GM18868 (cell line): ENCODE measurements around the gene TAS2R9.
"Not testable (repeated sequence)": the region's sequence is repeated elsewhere in the genome, so short reads cannot be mapped to it uniquely, and the experiment has no call there.

Source experiments
- ATAC-seq: cut with Tn5 transposase; IDR thresholded peaks from one replicate; pipeline ENCODE4 v1.9.1; 2021; ENCODE audit warnings: mild to moderate bottlenecking, moderate library complexity; ENCODE audit not compliant: unreplicated experiment

Gene TAS2R9, protein sequence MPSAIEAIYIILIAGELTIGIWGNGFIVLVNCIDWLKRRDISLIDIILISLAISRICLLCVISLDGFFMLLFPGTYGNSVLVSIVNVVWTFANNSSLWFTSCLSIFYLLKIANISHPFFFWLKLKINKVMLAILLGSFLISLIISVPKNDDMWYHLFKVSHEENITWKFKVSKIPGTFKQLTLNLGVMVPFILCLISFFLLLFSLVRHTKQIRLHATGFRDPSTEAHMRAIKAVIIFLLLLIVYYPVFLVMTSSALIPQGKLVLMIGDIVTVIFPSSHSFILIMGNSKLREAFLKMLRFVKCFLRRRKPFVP

DNA sequence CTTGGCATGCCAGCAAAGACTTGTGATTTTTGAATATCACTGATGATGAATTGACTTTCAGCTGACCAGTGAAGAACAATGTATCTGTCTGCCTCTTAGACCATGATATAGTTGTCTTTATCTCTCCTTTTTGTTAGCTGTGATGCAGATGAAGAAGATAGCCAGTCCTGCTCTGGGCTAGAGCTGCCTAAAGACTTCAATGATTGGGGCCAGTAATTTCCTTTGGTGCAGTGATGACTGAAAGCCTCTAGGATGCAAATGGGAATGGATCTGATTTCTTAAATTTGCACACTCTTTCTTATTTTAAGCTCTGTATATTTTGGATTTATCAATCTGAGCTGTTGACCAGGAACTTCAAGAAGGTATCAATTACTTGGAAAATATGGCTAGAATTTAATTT lies at the start of gene TAS2R9:
TAS2R9 (minus strand) TSS at position 101 of the 400 bp plus-strand sequence; CDS start at position 8, 93 bp downstream.
- no peak for ATAC-seq

DNA sequence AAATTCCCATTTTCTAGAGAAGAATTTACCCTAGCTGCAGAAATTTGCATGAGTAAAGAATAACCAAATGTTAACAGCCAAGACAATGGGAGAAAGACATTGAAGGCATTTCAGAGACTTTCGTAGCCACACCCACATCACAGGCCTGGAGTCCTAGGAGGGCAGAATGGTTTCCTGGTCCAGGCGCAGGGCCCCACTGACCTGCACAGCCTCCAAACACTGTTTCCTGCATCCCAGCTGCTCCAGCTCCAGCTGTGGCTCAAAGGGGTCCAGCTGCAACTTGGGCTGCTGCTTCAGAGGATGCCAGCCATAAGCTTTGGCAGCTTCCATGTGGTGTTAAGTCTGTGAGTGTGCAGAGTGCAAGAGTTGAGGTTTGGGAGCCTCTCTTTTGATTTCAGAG lies 45.8 kb upstream of the TAS2R9 start:
- no peak for ATAC-seq

DNA sequence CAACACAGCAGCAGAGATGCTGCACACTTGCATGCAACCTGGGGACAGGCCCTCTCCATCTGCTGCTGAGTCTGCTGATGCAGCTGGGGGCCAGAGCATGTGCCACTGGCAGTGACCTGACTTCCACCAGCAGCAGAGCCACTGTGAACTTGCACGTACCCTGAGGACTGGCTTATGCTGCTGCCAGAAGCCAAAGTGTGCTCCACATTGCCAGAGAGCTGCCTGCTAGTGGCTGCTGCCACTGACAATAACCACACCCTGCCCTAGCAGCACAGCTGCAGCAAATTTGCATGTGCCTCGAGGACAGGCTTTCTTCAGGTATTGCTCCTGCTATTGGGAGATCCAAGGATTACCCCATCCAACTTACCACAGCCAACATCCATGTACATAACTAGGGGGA lies 43.8 kb upstream of the TAS2R9 start:
- ATAC-seq = no peak

DNA sequence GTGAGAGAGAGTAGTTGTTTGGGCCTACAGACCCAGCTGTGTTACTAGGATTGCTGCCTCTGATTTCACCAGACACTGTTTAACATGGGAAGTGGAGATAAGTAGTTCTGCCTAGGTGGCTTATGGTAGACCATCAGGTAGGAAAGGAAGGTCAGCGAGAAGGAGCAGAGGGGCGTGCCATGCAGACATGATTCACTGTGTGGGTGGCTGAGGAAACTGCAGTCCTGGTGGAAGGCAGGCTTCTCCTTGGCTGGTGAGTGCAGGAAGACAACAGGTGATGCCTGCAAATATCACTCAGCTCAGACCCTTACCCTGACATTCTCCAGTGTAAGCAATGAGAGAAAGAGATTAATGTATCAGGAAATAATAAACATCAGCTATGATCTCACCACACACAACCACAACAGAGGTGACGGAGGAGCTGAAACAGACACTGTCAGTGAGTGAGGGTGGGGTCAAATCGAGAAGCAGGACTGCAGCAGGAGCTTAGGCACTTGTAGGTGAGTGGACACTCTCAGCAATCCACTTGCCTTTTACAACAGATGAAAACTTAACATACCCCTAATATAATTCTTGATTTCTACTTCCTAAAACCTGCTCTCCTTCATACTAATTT lies 41.4 kb upstream of the TAS2R9 start:
- no peak for ATAC-seq

DNA sequence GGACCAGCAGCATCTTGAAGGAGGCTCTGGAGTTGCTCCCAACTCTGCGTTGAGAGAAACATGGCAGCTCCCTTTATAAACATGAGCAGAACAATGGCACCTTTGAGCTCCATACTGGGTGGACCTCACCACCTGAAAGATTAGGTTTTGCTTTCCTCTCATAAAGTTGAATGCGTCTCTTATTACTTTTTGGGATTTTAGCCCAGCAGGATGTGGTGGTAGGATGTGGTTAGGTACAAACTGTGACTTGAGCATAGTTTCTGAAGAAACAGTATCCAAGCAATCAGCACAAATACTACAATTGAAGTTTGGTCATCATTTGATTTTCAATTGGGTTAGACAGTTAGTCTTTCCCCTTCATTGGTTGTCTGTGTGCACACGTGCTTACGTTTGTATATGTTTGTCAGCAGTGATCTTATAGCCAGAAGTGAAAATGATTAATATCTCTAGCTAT lies 39.5 kb upstream of the TAS2R9 start, which contains the start of gene PRR4:
PRR4 (minus strand) TSS at position 51 of the 454 bp plus-strand sequence; CDS start at position 13, 38 bp downstream.
- no peak for ATAC-seq

DNA sequence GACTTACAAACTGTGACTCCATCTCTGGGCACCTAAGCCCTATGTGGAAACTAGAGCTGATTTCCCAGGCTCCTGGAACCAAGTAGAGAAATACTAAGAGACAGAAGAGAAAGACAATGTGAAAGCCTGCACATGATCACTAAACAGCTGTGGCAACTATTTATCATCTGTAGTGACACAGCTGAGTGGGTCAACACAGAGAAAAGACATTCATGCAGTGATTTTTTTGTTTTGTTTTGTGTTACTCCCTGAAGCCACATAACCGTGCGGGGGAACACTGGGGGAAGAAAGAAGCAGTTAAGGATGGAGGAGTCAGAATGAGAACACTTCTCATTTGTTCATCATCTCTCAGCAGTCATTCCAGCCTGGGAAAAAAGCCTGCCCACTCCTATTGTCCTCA lies 37.8 kb upstream of the TAS2R9 start:
- ATAC-seq = no peak

DNA sequence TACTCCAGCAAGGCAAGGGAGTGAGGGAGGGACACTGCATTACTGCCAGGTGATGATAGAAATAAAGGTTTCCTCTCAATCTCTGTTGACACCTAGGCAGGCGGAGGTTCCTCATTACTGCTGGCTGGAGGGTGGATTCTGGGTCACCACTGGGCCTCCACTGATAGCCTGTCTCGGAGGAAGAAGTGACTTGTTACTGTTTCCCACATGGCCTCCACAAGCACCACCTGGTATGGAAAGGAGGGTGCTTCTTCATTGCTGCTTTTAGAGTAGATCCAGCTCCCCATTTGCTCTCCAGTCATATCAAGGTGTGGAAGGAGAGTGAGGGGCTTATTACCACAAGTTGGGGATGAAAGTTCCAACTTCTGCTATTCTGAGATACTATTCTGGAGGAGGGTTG lies 32.9 kb upstream of the TAS2R9 start:
- ATAC-seq = no peak

DNA sequence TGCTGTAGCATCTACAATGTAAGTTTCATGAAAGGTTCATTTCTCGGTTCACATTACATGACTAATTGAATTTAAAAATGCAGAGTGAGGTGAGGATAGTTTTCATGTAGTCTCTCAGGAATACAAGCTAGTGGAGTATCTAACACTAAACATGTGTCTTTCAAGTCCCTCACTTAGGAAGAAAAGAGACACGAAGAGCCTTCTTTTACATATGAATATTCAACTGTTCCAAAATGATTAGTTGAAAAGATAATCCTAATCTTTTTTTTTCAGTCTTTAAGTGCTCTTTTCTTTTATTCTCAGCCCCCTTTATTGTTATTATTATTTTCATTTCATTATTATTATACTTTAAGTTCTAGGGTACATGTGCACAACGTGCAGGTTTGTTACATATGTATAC lies 28.5 kb upstream of the TAS2R9 start:
- ATAC-seq = no peak

DNA sequence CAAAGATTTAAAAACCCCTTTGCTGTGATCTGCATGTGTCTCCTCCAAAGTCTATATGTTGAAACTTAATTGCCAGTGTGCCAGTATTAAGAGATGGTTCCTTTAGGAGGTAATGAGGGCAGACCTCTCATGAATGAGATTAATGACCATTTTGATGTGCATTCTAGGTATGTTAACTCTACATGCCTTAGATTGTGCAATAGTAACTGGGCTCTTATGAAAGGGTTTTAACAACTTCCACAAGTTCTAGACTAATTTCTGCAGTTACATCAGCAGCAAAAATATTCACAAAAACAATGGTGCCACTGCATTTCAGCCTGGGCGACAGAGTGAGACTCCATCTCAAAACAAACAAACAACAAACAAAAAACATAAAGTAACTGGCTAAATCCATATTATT lies 20.0 kb upstream of the TAS2R9 start:
- ATAC-seq = no peak

DNA sequence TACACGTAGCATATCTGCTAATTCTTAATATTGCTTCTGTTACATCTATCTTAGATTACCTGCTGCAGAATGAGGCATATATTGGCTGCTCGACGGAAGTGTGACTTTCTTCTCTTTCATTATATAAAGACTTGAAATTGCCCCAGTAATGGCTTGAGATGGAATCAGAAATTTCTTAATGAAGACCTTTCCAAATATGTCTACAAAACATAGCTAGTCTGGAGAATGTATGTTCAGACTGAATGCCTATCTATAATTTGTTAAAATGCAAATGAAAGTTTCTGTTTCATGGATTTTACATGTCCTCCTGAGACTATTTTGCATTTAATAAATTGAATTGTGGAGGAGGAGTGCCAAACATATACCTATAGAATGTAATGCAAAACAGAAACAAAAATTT lies 16.3 kb upstream of the TAS2R9 start, which contains the start of gene TAS2R10:
TAS2R10 (minus strand) TSS at position 101 of the 400 bp plus-strand sequence; CDS start at position 12, 89 bp downstream.
- no peak for ATAC-seq

DNA sequence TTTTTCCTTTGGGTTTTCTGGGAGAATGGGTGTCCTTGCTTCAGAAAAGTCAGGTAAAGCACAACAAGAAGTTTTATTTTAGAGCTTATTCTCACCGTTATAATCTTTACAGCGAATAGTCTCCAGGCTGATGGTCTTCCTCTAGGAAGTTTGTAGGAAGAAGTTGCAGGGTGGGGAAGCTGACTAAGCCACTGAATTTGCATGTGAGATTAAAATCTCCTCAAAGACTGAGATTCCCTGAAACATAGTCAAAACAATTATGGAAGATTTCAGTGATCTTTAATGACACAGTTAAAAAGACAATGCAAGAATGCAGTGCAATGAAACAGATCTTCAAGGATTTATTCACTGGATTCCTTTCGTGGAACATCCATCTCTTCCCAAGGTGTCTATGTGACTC lies 15.0 kb upstream of the TAS2R9 start:
- ATAC-seq = no peak

DNA sequence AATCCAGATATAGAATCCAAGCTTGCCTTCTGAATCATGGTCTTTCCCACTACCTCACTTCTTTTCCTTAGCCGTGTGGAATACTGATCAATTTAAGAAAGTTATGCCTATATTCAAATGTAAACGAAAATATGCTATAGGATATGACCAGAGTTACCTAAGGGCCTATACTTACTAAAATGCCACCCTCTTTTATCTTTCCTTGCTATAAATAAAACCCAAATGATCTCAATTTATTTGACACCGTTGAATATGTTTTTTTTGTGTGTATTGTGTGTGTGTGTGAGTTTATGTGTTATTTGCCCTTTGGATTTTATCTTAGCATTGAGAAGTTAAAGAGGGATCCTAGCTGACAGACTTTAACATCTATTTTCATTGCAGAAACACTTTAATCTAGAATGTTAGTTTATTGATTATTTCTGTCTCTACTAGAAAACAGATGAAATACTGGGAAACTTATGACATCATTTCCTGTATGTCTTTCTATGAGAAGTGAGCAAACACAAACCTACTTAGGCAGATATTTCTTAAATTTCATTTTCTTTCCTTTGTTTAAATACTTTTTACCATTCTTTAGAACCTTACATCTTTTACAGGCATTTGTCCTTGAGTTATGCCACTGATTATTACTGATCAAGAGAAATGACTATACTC lies 2.0 kb upstream of the TAS2R9 start:
- no peak for ATAC-seq

DNA sequence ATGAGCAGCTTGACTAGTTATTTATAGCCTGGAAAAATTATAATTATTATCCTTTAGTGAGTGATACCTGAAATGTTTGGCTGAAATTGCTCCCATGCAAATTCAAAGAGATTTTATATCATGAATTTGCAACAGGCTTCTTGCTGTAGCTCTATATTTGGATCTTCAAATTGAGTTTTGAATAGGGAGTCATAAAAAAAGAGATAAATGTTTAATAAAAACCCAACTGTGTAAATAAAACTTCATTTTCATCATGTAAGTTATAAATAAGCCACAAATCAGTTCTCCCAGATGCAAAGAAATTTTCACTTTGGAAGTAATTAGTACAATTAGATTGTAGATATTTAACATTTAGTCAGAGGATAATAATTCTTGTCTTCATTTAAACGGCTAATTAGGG lies 2.8 kb downstream of the TAS2R9 start, which contains the start of gene TAS2R8:
TAS2R8 (minus strand) TSS at position 101 of the 400 bp plus-strand sequence. CDS start 306 bp downstream, outside the sequence.
- no peak for ATAC-seq

DNA sequence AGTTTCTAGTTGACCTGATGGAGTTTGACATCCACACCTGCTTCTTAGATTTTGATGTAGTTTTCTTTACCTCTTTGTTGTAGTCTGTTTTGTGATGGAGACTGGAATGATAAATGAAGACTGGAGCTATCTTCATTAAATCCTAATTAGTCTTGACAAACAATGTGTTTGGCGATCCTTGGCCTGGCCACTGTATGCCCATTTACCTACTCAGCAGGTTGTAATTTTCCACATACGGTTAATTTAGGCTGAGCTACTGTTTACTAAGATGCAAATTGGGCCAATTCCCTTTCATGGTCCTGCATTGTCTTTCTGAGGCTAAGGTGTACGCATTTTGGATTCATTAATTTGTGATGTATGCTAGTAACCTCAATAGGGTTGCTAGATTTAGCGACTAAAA lies 7.4 kb downstream of the TAS2R9 start, which contains the start of gene TAS2R7:
TAS2R7 (minus strand) TSS at position 41 of the 400 bp plus-strand sequence. CDS start 57 bp downstream, outside the sequence.
- no peak for ATAC-seq

DNA sequence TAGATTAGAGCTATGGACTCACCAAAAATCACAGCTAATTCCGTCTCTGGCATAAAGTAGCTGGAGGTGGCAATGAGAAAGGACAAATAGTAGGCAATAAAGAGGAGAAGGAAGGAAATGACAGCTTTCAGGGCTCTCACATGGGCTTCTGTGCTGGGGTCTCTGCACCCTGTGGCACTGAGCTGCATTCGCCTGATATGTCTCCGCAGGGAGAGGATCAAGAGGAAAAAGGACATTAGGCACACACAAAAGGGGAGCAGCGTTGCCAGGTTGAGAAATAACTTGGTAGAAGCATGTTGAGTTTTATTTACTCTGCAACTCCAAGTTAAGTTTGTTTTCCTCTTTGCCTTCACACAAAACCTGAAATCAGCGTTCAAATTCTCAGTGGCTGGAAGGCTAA lies 8.2 kb downstream of the TAS2R9 start:
- ATAC-seq = no peak

DNA sequence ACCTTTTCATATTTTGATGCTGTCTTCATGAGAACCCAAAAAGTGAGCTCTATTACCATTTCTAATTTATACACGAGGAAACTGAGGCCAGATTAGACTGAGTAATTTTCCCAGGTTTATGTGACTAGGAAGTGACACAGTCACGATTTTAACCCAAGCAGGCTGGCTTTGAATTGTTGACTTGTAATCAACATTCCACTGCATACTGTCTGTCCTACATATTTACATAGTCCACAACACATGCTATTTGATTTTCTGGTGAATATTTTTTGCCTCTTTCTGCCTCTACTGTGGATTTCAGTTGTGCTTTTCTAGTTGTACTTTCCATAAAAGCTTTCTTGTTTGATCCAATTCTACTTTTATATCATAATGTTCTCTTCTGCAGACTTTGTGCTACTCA lies 15.7 kb downstream of the TAS2R9 start:
- no peak for ATAC-seq

DNA sequence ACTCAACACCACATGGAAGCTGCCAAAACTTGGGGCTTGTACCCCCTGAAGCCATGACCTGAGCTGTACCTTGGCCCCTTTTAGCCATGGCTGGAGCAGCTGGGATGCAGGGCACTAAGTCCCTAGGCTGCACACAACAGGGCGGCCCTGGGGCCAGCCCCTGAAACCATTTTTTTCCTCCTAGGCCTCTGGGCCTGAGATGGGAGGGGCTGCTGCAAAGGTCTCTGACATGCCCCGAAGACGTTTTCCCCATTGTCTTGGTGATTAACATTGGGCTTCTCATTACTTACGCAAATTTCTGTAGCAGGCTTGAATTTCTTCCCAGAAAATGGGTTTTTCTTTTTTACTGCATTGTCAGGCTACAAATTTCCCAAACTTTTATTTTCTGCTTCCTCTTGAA lies 18.2 kb downstream of the TAS2R9 start:
- not testable (repeated sequence) for ATAC-seq

DNA sequence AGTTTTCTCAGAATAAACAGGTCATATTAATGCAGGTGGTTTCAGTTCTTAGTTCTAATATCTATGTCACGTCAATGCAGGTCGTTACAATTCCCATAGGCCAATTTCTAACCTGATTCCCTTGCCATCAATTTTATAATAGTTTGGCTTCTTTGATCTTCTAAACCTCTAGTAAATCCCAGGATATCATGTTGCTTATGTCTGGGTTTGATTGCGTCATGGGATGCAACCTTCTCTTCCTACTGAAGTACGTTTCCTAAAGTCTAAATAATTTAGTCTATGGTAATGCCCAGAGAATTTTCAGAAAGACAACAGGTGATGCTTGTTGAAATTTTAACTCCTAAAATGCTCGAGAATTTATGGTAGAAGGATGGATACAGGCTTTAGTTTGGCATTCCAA lies 26.7 kb downstream of the TAS2R9 start:
- ATAC-seq = no peak

DNA sequence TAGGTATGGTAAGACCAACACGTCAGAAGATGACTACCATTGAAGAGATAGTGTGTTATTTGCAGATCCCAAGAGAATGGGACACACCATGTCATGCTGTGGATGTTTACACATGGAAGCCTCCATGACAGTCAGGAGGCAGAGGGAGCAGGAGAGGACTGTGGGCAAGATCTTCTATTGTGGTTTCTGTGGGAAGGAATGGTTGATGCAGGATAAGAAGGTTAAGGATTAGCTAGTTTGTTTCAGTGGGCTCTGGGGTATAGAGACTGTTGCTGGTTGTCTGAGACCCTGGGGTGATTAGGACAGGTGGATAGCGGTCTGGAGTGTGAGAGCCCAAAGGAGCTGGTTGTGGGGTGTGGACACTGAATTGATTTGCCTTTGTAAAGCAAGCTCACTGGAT lies 30.9 kb downstream of the TAS2R9 start:
- no peak for ATAC-seq

DNA sequence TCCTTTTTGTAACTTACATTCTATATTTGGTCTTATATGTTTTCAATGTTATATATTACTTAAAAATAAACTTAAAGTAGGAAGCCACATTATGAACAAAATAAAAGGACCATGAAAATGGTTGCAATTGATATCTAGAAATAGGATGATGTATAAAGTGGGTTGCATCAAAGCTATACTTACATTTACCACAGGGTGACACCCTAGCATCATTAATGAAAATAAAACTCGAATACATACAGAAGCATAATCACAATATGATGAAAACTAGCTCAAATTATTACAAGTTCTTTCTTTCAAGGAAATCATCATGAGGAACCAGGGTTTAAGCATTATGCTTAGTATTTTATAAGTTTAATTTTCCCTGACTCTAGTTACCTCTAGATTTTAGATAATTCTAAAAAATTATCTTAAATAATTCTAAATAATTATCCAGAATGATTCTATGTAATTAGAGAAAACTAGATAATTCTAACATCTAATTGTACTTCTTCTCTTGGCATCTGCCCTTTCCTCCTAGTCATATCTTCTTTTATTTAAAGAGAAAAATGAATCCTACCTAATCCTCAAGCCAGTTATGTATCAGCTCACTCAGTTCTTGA lies 38.7 kb downstream of the TAS2R9 start:
- ATAC-seq = no peak

DNA sequence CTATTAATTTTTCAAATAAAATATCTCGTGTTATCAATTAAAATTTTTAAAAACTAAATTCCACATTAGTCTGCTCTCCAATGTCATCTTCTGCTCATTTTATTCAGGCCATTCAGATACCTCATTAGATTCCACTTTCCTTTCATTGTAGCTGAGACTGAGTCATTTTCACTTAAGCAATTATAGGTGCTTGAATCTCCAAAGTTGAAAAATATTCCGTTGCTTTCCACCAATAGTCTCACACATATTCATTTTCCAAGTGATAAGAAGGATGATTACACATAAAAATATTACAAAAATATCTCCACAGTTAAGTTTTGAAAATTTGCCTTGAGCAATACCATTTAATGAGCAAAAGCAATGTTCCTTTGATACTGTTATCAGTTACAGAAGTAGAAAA lies 50.3 kb downstream of the TAS2R9 start:
- no peak for ATAC-seq
